GM10248 (cell line): ENCODE data around the gene MBD3L2B.
"Not testable (repeated sequence)": the region's sequence is repeated elsewhere in the genome, so short reads cannot be mapped to it uniquely, and the experiment has no call there.

Experiments used
- CTCF ChIA-PET: fragments of 300-600 bp; sonication (Branson Sonifier 250); formaldehyde crosslinking; extraction: SDS; loops from one replicate; lab custom pipeline; 2021; ENCODE audit warnings: antibody characterized with exemption; lab: Yijun Ruan, JAX
- POLR2A ChIA-PET: fragments of 350-650 bp; sonication (Branson Sonifier 250); formaldehyde crosslinking; extraction: SDS; loops from one replicate; lab custom pipeline; 2020; ENCODE audit warnings: antibody characterized with exemption; lab: Yijun Ruan, JAX
- DNase-seq: peaks from one replicate; pipeline ENCODE4 v3.0.0; 2012; ENCODE audit errors: extremely low spot score
- CTCF ChIP-seq: IDR thresholded peaks from 2 replicates; pipeline ENCODE4 v1.5.1; 2012; ENCODE audit warnings: mild to moderate bottlenecking, low read depth; ENCODE audit errors: extremely low read depth, missing control alignments, control extremely low read depth

The MBD3L2B gene

GRCh38 chr19:7063339-7063738 lies 42.1 kb upstream of the MBD3L2B start:
- ChIA-PET POLR2A (no interaction called here), CTCF (interaction anchor here (0.6 kb wide), 1 partner anchor 99 kb away, joined by 3 read pairs; no protein-coding TSS in a partner anchor)
- DNase-seq: no peak
- TF ChIP-seq CTCF: no peak

GRCh38 chr19:7059977-7060376 lies 38.7 kb upstream of the MBD3L2B start:
- POLR2A ChIA-PET, CTCF ChIA-PET, DNase-seq: not testable (repeated sequence)

- DNase-seq, CTCF ChIA-PET, POLR2A ChIA-PET: not testable (repeated sequence)
Observed at GRCh38 chr19:7058576-7058975, 37.3 kb upstream of the MBD3L2B start, which contains the start of gene MBD3L3. Gene MBD3L3, minus strand, starts transcription at chr19:7058676. Its CDS starts 71 bp downstream, at chr19:7058605.

GRCh38 chr19:7056371-7056770 lies 35.1 kb upstream of the MBD3L2B start:
- POLR2A ChIA-PET, DNase-seq, CTCF ChIA-PET: not testable (repeated sequence)

- POLR2A ChIA-PET, CTCF ChIA-PET, DNase-seq: not testable (repeated sequence)
Observed at GRCh38 chr19:7055679-7056078, 34.4 kb upstream of the MBD3L2B start.

- CTCF ChIA-PET, DNase-seq, POLR2A ChIA-PET: not testable (repeated sequence)
Observed at GRCh38 chr19:7054635-7055368, 33.6 kb upstream of the MBD3L2B start.

GRCh38 chr19:7052896-7053295 lies 31.7 kb upstream of the MBD3L2B start:
- DNase-seq, POLR2A ChIA-PET, CTCF ChIA-PET: not testable (repeated sequence)

- CTCF ChIA-PET, POLR2A ChIA-PET, DNase-seq: not testable (repeated sequence)
Observed at GRCh38 chr19:7051421-7051820, 30.2 kb upstream of the MBD3L2B start.

- CTCF ChIA-PET, POLR2A ChIA-PET, DNase-seq: not testable (repeated sequence)
Observed at GRCh38 chr19:7049021-7049420, 27.8 kb upstream of the MBD3L2B start, which contains the start of gene MBD3L2. Gene MBD3L2, plus strand, starts transcription at chr19:7049321. Its CDS starts 53 bp downstream, at chr19:7049374.

- CTCF ChIA-PET, POLR2A ChIA-PET, DNase-seq: not testable (repeated sequence)
Observed at GRCh38 chr19:7041563-7041962, 20.3 kb upstream of the MBD3L2B start.

GRCh38 chr19:7040079-7040478 lies 18.8 kb upstream of the MBD3L2B start, which contains the start of gene MBD3L4:
Gene MBD3L4, minus strand, starts transcription at chr19:7040179. Its CDS starts 35 bp downstream, at chr19:7040144.
- POLR2A ChIA-PET: not testable (repeated sequence)

GRCh38 chr19:7030278-7030677 lies 9.0 kb upstream of the MBD3L2B start, which contains the start of gene MBD3L5:
Gene MBD3L5, plus strand, starts transcription at chr19:7030578. Its CDS starts 34 bp downstream, at chr19:7030612.
- POLR2A ChIA-PET, CTCF ChIA-PET: not testable (repeated sequence)

More at GRCh38 chr19:7040079-7040478, 18.8 kb upstream of the MBD3L2B start, which contains the start of gene MBD3L4:
- CTCF ChIA-PET, DNase-seq: not testable (repeated sequence)

GRCh38 chr19:7028790-7029189 lies 7.6 kb upstream of the MBD3L2B start:
- POLR2A ChIA-PET, DNase-seq: not testable (repeated sequence)

More at GRCh38 chr19:7030278-7030677, 9.0 kb upstream of the MBD3L2B start, which contains the start of gene MBD3L5:
- DNase-seq: not testable (repeated sequence)

More at GRCh38 chr19:7028790-7029189, 7.6 kb upstream of the MBD3L2B start:
- CTCF ChIA-PET: not testable (repeated sequence)
